HepG2 (cell line): Measurements from ENCODE around the gene NRL. TPM values are rescaled to one million over a fixed set of nuclear protein-coding genes. Genes with fewer than 3 reads are reported as not detected.
A peak's percentile ranks its signal among the peaks of the same experiment; 100 is the strongest.

ENCODE experiments used
- BCLAF1 ChIP-seq: fragments of 450-650 bp; IDR thresholded peaks from 2 replicates; pipeline ENCODE4 v1.6.1; 2017; ENCODE audit warnings: mild to moderate bottlenecking
- DBP ChIP-seq: sonication (generic); formaldehyde crosslinking; IDR thresholded peaks from 2 replicates; pipeline ENCODE4 v1.4.0; 2020; ENCODE audit warnings: missing genetic modification reagents; ENCODE audit errors: not compliant biosample characterization
- FOXM1 ChIP-seq: sonication (generic); formaldehyde crosslinking; IDR thresholded peaks from 2 replicates; pipeline ENCODE4 v1.5.0; 2020; ENCODE audit warnings: missing genetic modification reagents
- HMGXB3 ChIP-seq: sonication (generic); formaldehyde crosslinking; IDR thresholded peaks from 2 replicates; pipeline ENCODE4 v1.4.0; 2020; ENCODE audit warnings: missing genetic modification reagents, borderline replicate concordance
- NCOA2 ChIP-seq: sonication (generic); formaldehyde crosslinking; IDR thresholded peaks from 2 replicates; pipeline ENCODE4 v1.8.0; 2022; ENCODE audit warnings: inconsistent platforms
- POLR2G ChIP-seq: fragments of 200-400 bp; formaldehyde crosslinking; IDR thresholded peaks from 2 replicates; pipeline ENCODE4 v1.6.1; 2018; ENCODE audit warnings: mild to moderate bottlenecking, low read depth, low read length, moderate library complexity
- RBFOX2 ChIP-seq: fragments of 200-400 bp; formaldehyde crosslinking; IDR thresholded peaks from 2 replicates; pipeline ENCODE4 v1.6.1; 2017; ENCODE audit warnings: low read depth, mild to moderate bottlenecking, low read length
- RFX3 ChIP-seq: IDR thresholded peaks from 2 replicates; pipeline ENCODE4 v1.6.1; 2016; ENCODE audit warnings: missing biosample characterization, missing genetic modification reagents
- RNF2 ChIP-seq: fragments of 450-650 bp; conservative IDR thresholded peaks from 2 replicates; pipeline ENCODE4 v1.6.1; 2016; ENCODE audit warnings: low read depth
- TOE1 ChIP-seq: sonication (generic); formaldehyde crosslinking; IDR thresholded peaks from 2 replicates; pipeline ENCODE4 v1.4.0; 2020; ENCODE audit warnings: mild to moderate bottlenecking, missing genetic modification reagents
- ZNF160 ChIP-seq: sonication (generic); formaldehyde crosslinking; IDR thresholded peaks from 2 replicates; pipeline ENCODE4 v1.8.0; 2022; ENCODE audit warnings: mild to moderate bottlenecking, inconsistent platforms, missing genetic modification reagents
- ZNF232 ChIP-seq: sonication (generic); formaldehyde crosslinking; IDR thresholded peaks from 2 replicates; pipeline ENCODE4 v1.4.0; 2020; ENCODE audit warnings: missing genetic modification reagents, borderline replicate concordance
- ZNF644 ChIP-seq: IDR thresholded peaks from 2 replicates; pipeline ENCODE4 v1.6.1; 2016; ENCODE audit warnings: low read depth
- ZNF687 ChIP-seq: sonication (generic); formaldehyde crosslinking; IDR thresholded peaks from 2 replicates; pipeline ENCODE4 v1.5.1; 2020; ENCODE audit warnings: mild to moderate bottlenecking, missing genetic modification reagents, moderate library complexity
- ZNF724P ChIP-seq: sonication (generic); formaldehyde crosslinking; IDR thresholded peaks from 2 replicates; pipeline ENCODE4 v1.8.0; 2022; ENCODE audit warnings: missing genetic modification reagents, borderline replicate concordance
- ZNF788 ChIP-seq: sonication (generic); formaldehyde crosslinking; IDR thresholded peaks from 2 replicates; pipeline ENCODE4 v1.5.0; 2020; ENCODE audit warnings: mild to moderate bottlenecking, missing genetic modification reagents, borderline replicate concordance
- polyA plus RNA-seq, 8 experiments: library from polyadenylated mRNA; depleted of rRNA in 3 of 8; stranded (reverse) in 7 of 8; unstranded in 1 of 8; fragments of >200 nt; fragmentation: Illumina TruSeq in 4 of 8; extraction: Trizol in 4 of 8; gene quantifications; 2 replicates each; pipeline versions ENCODE4 v1.2.1 to v1.2.3, GENCODE V29; 2011 to 2016; ENCODE audit warnings: low read depth in 4 of 8, missing spikeins in 1 of 8, mixed read lengths in 1 of 8; ENCODE audit not compliant: insufficient read depth in 1 of 8
- total RNA-seq, 5 experiments: library from RNA; depleted of rRNA; stranded (reverse); fragments of >200 nt; fragmentation: Illumina TruSeq; extraction: Trizol; gene quantifications; 2 replicates each; pipeline ENCODE4 v1.2.3, GENCODE V29; 2016; ENCODE audit warnings: low read depth in 1 of 5

NRL gene
- total and polyA plus RNA-seq, 2 of the 13 experiments (the other 11 are each of a cell fraction or from before 2014, with no cell fraction given): 2.5 to 4.7 TPM

GRCh38 chr14:24130717-24131548 is 16.2 kb upstream of the NRL start (continued):
- 0 out of 2 replicates have a peak, but pooled peaks have one; percentile 12 for TF ChIP-seq HMGXB3 (CRISPR knock-in tag)
- TF ChIP-seq RFX3 (CRISPR knock-in tag): no peak
- TF ChIP-seq FOXM1 (CRISPR knock-in tag): no peak
- TF ChIP-seq ZNF160 (CRISPR knock-in tag): peak; percentile 12; the same call in 1 of the 2 replicates
- TF ChIP-seq POLR2G: no peak
- peak; percentile 59 for TF ChIP-seq ZNF644 (CRISPR knock-in tag)
- no peak for TF ChIP-seq RNF2
- TF ChIP-seq ZNF724P (CRISPR knock-in tag): peak; percentile 87; the same call in 1 of the 2 replicates
- peak; percentile 90 for TF ChIP-seq ZNF788 (CRISPR knock-in tag)
- no peak for TF ChIP-seq DBP (CRISPR knock-in tag)
- TF ChIP-seq TOE1: no peak; the same call in 1 of the 2 replicates
- no peak for TF ChIP-seq BCLAF1
- no peak for TF ChIP-seq ZNF232
- TF ChIP-seq ZNF687 (CRISPR knock-in tag): peak; percentile 85
- TF ChIP-seq RBFOX2: no peak
- TF ChIP-seq NCOA2 (CRISPR knock-in tag): peak; percentile 64; the same call in 1 of the 2 replicates
